ENCODE measurements around the gene C20orf96.
"Not testable (repeated sequence)": the region's sequence is repeated elsewhere in the genome, so short reads cannot be mapped to it uniquely, and the experiment has no call there.

C20orf96 gene

DNA sequence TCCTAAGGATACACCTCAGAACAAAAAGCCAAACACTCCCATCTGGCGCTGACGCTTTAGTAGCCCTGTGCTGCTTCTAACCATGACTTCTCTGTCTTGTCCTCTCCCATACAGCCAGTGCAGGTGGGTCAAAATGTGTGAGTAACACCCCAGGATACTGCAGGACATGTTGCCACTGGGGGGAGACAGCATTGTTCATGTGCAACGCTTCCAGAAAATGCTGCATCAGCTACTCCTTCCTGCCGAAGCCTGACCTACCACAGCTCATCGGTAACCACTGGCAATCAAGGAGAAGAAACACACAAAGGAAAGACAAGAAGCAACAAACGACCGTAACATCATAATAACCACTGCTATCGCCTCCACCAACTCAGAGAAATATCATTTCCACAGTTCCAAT lies 31.6 kb downstream of the C20orf96 start:
- peak; percentile 50 for DNase-seq (ENCODE audit: low read depth)
- TF ChIP-seq, protein P1, sequence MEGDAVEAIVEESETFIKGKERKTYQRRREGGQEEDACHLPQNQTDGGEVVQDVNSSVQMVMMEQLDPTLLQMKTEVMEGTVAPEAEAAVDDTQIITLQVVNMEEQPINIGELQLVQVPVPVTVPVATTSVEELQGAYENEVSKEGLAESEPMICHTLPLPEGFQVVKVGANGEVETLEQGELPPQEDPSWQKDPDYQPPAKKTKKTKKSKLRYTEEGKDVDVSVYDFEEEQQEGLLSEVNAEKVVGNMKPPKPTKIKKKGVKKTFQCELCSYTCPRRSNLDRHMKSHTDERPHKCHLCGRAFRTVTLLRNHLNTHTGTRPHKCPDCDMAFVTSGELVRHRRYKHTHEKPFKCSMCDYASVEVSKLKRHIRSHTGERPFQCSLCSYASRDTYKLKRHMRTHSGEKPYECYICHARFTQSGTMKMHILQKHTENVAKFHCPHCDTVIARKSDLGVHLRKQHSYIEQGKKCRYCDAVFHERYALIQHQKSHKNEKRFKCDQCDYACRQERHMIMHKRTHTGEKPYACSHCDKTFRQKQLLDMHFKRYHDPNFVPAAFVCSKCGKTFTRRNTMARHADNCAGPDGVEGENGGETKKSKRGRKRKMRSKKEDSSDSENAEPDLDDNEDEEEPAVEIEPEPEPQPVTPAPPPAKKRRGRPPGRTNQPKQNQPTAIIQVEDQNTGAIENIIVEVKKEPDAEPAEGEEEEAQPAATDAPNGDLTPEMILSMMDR (conservative IDR thresholded peaks at IDR 0.05; ENCODE audit: low read depth, low read length) = peak; percentile 54
- no peak overlapping the region for H3K4me3 ChIP-seq (ENCODE audit: low read depth, low read length)

- no peak overlapping the region for H3K4me3 ChIP-seq (ENCODE audit: low read depth, low read length)
- TF ChIP-seq, protein P1 (conservative IDR thresholded peaks at IDR 0.05; ENCODE audit: low read depth, low read length) = no peak
- no peak for DNase-seq (ENCODE audit: low read depth)
Measured at GRCh38 chr20:258269-258858, 32.2 kb downstream of the C20orf96 start.

DNA sequence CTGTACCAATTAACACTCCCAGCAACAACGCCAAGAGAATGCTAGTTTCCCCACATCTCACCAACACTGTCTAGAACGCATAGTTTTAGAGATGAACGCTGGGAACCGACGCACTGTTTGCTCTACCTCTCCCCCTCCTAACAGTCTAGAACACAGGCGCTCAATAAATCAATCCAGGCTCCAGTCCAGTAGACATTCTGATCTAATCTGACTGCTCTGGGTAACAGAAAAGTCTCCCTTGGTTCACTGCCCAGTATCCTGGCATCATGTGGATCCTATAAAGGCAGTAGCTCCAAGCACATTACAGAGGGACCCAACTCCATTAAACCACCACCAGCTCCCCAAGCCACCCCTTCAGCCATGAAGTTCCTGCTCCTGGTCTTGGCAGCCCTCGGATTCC lies 33.1 kb downstream of the C20orf96 start, which contains the start of gene DEFB132:
TSS of gene DEFB132 (plus strand) at position 306 of the 400 bp plus-strand sequence. CDS start at position 361, 55 bp downstream.
- H3K4me3 ChIP-seq (ENCODE audit: low read depth, low read length) = no peak within 1 kb of the TSS
- no peak for DNase-seq (ENCODE audit: low read depth)
- TF ChIP-seq, protein P1 (conservative IDR thresholded peaks at IDR 0.05; ENCODE audit: low read depth, low read length) = no peak

DNA sequence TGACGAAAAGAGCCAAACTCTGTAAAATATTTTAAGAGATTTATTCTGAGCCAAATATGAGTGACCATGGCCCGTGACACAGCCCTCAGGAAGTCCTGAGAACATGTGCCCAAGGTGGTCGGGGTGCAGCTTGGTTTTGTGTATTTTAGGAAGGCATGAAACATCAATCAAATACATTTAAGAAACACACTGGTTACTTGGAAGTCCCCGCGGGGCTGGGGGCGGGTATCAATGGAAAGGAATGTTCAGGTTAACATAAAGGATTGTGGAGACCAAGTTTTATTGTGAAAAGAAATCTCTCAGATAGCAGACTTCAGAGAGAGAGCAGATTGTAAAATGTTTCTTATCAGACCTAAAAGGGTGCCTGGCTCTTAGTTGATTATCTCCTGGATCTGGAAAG lies 37.1 kb downstream of the C20orf96 start:
- not testable (repeated sequence) for DNase-seq (ENCODE audit: low read depth); H3K4me3 ChIP-seq (ENCODE audit: low read depth, low read length)

- no peak for DNase-seq (ENCODE audit: low read depth)
- TF ChIP-seq, protein P1 (conservative IDR thresholded peaks at IDR 0.05; ENCODE audit: low read depth, low read length) = no peak
- H3K4me3 ChIP-seq (ENCODE audit: low read depth, low read length) = no peak overlapping the region
Measured at GRCh38 chr20:252801-253200, 37.7 kb downstream of the C20orf96 start.

DNA sequence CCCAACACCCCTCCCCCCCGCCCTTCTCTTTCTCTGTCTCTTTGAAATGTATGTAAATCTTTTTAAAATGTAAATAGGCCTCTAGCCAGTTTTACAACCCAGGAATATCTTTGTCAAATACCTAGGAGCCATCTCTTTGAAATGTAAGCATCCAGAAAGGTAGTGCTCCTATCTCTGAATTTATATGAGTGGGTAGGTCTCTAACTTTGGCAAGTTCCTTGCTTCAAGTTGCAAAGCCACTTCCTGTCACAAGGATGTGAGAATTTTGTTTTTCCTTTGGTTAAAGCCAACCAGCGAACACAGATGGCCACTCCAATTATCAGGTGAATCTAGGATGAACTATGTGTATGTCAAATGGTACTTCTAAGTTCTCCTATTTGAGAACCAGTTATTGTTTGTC lies 39.2 kb downstream of the C20orf96 start:
- H3K4me3 ChIP-seq (ENCODE audit: low read depth, low read length) = no peak overlapping the region
- TF ChIP-seq, protein P1 (conservative IDR thresholded peaks at IDR 0.05; ENCODE audit: low read depth, low read length) = no peak
- DNase-seq (ENCODE audit: low read depth) = no peak

DNA sequence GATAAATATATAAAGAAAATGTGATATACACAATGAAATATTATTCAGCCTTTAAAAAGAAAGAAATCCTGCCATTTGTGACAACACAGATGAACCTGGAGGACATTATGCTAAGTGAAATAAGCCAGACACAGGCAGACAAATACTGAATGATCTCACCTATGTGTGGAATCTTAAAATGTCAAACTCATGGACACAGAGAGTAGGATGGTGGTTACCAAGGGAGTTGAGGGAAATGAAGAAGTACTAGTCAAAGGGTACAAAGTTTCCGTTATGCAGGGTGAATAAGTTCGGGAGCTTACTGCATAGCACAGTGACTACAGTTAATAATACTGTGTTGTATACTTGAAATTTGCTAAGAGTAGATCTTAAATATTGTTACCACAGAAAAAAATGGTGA lies 47.6 kb downstream of the C20orf96 start:
- no peak overlapping the region for H3K4me3 ChIP-seq (ENCODE audit: low read depth, low read length)

More for the DNA sequence above, 47.6 kb downstream of the C20orf96 start:
- no peak for DNase-seq (ENCODE audit: low read depth)
- TF ChIP-seq, protein P1 (conservative IDR thresholded peaks at IDR 0.05; ENCODE audit: low read depth, low read length) = no peak

Data from choroid plexus epithelial cell (primary cell).